Stimulated activated CD8-positive, alpha-beta memory T cell treated with anti-CD3 and anti-CD28 coated beads, Interleukin-15, amount 100 ng/mL, for 4 hours (primary cell): ENCODE measurements around the gene HOXB2.
A peak's percentile ranks its signal among the peaks of the same experiment; 100 is the strongest.

Experiments
- DNase-seq, 2 donors: peaks; one replicate each; pipeline ENCODE4 v3.0.0-alpha.2; 2020; ENCODE audit warnings: low read depth in 2 of 2

The HOXB2 gene

GRCh38 chr17:48578616-48579470 lies 33.9 kb upstream of the HOXB2 start:
- no peak for DNase-seq

- peak in 1 of 2 donors; percentile 37 for DNase-seq
Observed at GRCh38 chr17:48577946-48578615, 33.2 kb upstream of the HOXB2 start, which contains the start of gene HOXB4. HOXB4 (minus strand) TSS chr17:48578350; CDS start chr17:48578319, 31 bp downstream.

GRCh38 chr17:48577330-48577945 lies 32.5 kb upstream of the HOXB2 start:
- no peak for DNase-seq

- no peak for DNase-seq
Observed at GRCh38 chr17:48576479-48577309, 31.8 kb upstream of the HOXB2 start.

- no peak for DNase-seq
Observed at GRCh38 chr17:48575673-48576478, 31.0 kb upstream of the HOXB2 start.

- no peak for DNase-seq
Observed at GRCh38 chr17:48575066-48575582, 30.2 kb upstream of the HOXB2 start.

- no peak for DNase-seq
Observed at GRCh38 chr17:48574505-48575065, 29.7 kb upstream of the HOXB2 start.

GRCh38 chr17:48571826-48572417 lies 27.0 kb upstream of the HOXB2 start:
- DNase-seq, result no peak

- no peak for DNase-seq
Observed at GRCh38 chr17:48571024-48571818, 26.3 kb upstream of the HOXB2 start.

- DNase-seq, result no peak
Observed at GRCh38 chr17:48570325-48571023, 25.6 kb upstream of the HOXB2 start.

- no peak for DNase-seq
Observed at GRCh38 chr17:48569674-48570324, 24.9 kb upstream of the HOXB2 start.

GRCh38 chr17:48569240-48569582 lies 24.3 kb upstream of the HOXB2 start:
- DNase-seq, result no peak

- no peak for DNase-seq
Observed at GRCh38 chr17:48568499-48569239, 23.8 kb upstream of the HOXB2 start.

GRCh38 chr17:48567646-48568354 lies 22.9 kb upstream of the HOXB2 start:
- no peak for DNase-seq

GRCh38 chr17:48567209-48567608 lies 22.3 kb upstream of the HOXB2 start:
- DNase-seq, result no peak

- no peak for DNase-seq
Observed at GRCh38 chr17:48566717-48567116, 21.8 kb upstream of the HOXB2 start.
